ENCODE data around the gene TRAPPC10.

The TRAPPC10 gene

GRCh38 chr21:44086636-44087425, 74.7 kb downstream of the TRAPPC10 start:
- Histone ChIP-seq H3K27ac (replicated peaks) (peak overlapping the region; percentile 68), H3K4me3 (replicated peaks; ENCODE audit: insufficient read depth, low read length) (no peak overlapping the region), H3K27me3 (ENCODE audit: insufficient read depth, poor library complexity, severe bottlenecking) (no peaks in the 10 kb centered on the region)
- TF ChIP-seq REST (IDR thresholded peaks at IDR 0.05; ENCODE audit: insufficient replicate concordance, low read depth) (no peak), POLR2AphosphoS5 (IDR thresholded peaks at IDR 0.05; ENCODE audit: low read depth) (no peak; the same call in 1 of the 2 replicates)
- DNase-seq (ENCODE audit: low read depth in 1 of 2, low spot score in 1 of 2) = no peak

GRCh38 chr21:44087426-44088400, 75.6 kb downstream of the TRAPPC10 start:
- Histone ChIP-seq H3K27ac (replicated peaks) (peak overlapping the region; percentile 68), H3K4me3 (replicated peaks; ENCODE audit: insufficient read depth, low read length) (peak overlapping the region; percentile 20), H3K27me3 (ENCODE audit: insufficient read depth, poor library complexity, severe bottlenecking) (no peaks in the 10 kb centered on the region)
- TF ChIP-seq GABPA (IDR thresholded peaks at IDR 0.05; ENCODE audit: low read depth) (peak; percentile 66; the same call in 1 of the 2 replicates), SPI1 (IDR thresholded peaks at IDR 0.05; ENCODE audit: borderline replicate concordance, low read depth) (peak; percentile 30; the same call in 1 of the 2 replicates), REST (IDR thresholded peaks at IDR 0.05; ENCODE audit: insufficient replicate concordance, low read depth) (no peak), CTCF (IDR thresholded peaks at IDR 0.05; ENCODE audit: insufficient read depth, low read length) (no peak), POLR2AphosphoS5 (IDR thresholded peaks at IDR 0.05; ENCODE audit: low read depth) (peak; percentile 83)
- peak; percentile 82 to 93 for DNase-seq (ENCODE audit: low read depth in 1 of 2, low spot score in 1 of 2)

GRCh38 chr21:44088401-44088780, 76.3 kb downstream of the TRAPPC10 start:
- TF ChIP-seq GABPA (IDR thresholded peaks at IDR 0.05; ENCODE audit: low read depth) = no peak
- TF ChIP-seq SPI1 (IDR thresholded peaks at IDR 0.05; ENCODE audit: borderline replicate concordance, low read depth) = no peak
- TF ChIP-seq CTCF (IDR thresholded peaks at IDR 0.05; ENCODE audit: insufficient read depth, low read length) = no peak
- no peak for TF ChIP-seq POLR2AphosphoS5 (IDR thresholded peaks at IDR 0.05; ENCODE audit: low read depth)
- no peak for TF ChIP-seq REST (IDR thresholded peaks at IDR 0.05; ENCODE audit: insufficient replicate concordance, low read depth)
- Histone ChIP-seq H3K27ac (replicated peaks) (peak overlapping the region; percentile 68), H3K27me3 (ENCODE audit: insufficient read depth, poor library complexity, severe bottlenecking) (no peaks in the 10 kb centered on the region), H3K4me3 (replicated peaks; ENCODE audit: insufficient read depth, low read length) (no peak overlapping the region)
- peak in 1 of 2 experiments; percentile 25 for DNase-seq (ENCODE audit: low read depth in 1 of 2, low spot score in 1 of 2)
